ENCODE results near the gene RFNG. TPM values are rescaled to one million over a fixed set of nuclear protein-coding genes. Genes with fewer than 3 reads are reported as not detected.

RFNG gene
- total RNA-seq, 2 donors from 2014 or later = 37.9 to 43.1 TPM

GRCh38 chr17:82060001-82060380, 8.4 kb upstream of the RFNG start:
- TF ChIP-seq POLR2A (IDR thresholded peaks at IDR 0.05) (no peak), CTCF (IDR thresholded peaks at IDR 0.05) (no peak)
- intact Hi-C loops (cut with DNase I) = no loop called here
- Histone ChIP-seq H3K4me1 (peaks cover 20% of the 10 kb centered on the region), H3K27ac (no peak overlapping the region), H3K36me3 (replicated peaks in 1 of 2; ENCODE audit: insufficient read depth in 1 of 2, low read depth in 2 of 2) (peaks cover 4 to 26% of the 10 kb centered on the region in 2 donors), H3K4me3 (no peak overlapping the region), H3K9me3 (no peaks in the 10 kb centered on the region), H3K27me3 (no peaks in the 10 kb centered on the region)
- DNase-seq = no peak
- no peak for ATAC-seq
- 60 to 79% methylated on average over 3 to 12 of the region's 16 CpGs for WGBS, 2 donors

GRCh38 chr17:82059272-82060000, 7.8 kb upstream of the RFNG start:
- peaks cover 8 to 28% of the 10 kb centered on the region in 2 donors for H3K36me3 ChIP-seq (replicated peaks in 1 of 2; ENCODE audit: insufficient read depth in 1 of 2, low read depth in 2 of 2)
- no peaks in the 10 kb centered on the region for H3K27me3 ChIP-seq
- peaks cover 15% of the 10 kb centered on the region for H3K4me1 ChIP-seq
- no peaks in the 10 kb centered on the region for H3K9me3 ChIP-seq
- no peak for TF ChIP-seq CTCF (IDR thresholded peaks at IDR 0.05)
- no peak for TF ChIP-seq POLR2A (IDR thresholded peaks at IDR 0.05)
- DNase-seq (no peak), ATAC-seq (no peak)
- no peak overlapping the region for H3K4me3 ChIP-seq
- 81% methylated on average over 7 to 19 of the region's 19 CpGs for WGBS, 2 donors
- H3K27ac ChIP-seq = no peak overlapping the region
- intact Hi-C loops (cut with DNase I) = no loop called here

GRCh38 chr17:82058855-82059249, 7.2 kb upstream of the RFNG start:
- Histone ChIP-seq H3K4me3 (no peak overlapping the region), H3K9me3 (no peaks in the 10 kb centered on the region), H3K27me3 (no peaks in the 10 kb centered on the region), H3K4me1 (peaks cover 10% of the 10 kb centered on the region), H3K27ac (no peak overlapping the region), H3K36me3 (replicated peaks in 1 of 2; ENCODE audit: insufficient read depth in 1 of 2, low read depth in 2 of 2) (peaks cover 8 to 28% of the 10 kb centered on the region in 2 donors)
- ATAC-seq = no peak
- DNase-seq = no peak
- WGBS, 2 donors = 88% methylated on average over 7 to 10 of the region's 10 CpGs
- TF ChIP-seq CTCF (IDR thresholded peaks at IDR 0.05) (no peak), POLR2A (IDR thresholded peaks at IDR 0.05) (no peak)
- intact Hi-C loops (cut with DNase I) = no loop called here

- DNase-seq = no peak
- peaks cover 8 to 28% of the 10 kb centered on the region in 2 donors for H3K36me3 ChIP-seq (replicated peaks in 1 of 2; ENCODE audit: insufficient read depth in 1 of 2, low read depth in 2 of 2)
Observed at GRCh38 chr17:82058230-82058854, 6.7 kb upstream of the RFNG start.

More at GRCh38 chr17:82058230-82058854, 6.7 kb upstream of the RFNG start:
- no peak overlapping the region for H3K27ac ChIP-seq
- peaks cover 10% of the 10 kb centered on the region for H3K4me1 ChIP-seq
- intact Hi-C loops (cut with DNase I) = no loop called here
- 83 to 93% methylated on average over 14 to 17 of the region's 17 CpGs for WGBS, 2 donors
- H3K4me3 ChIP-seq = no peak overlapping the region
- H3K9me3 ChIP-seq = no peaks in the 10 kb centered on the region
- no peak for ATAC-seq
- TF ChIP-seq POLR2A (IDR thresholded peaks at IDR 0.05) (no peak), CTCF (IDR thresholded peaks at IDR 0.05) (no peak)
- H3K27me3 ChIP-seq = no peaks in the 10 kb centered on the region
